GM12872 (cell line): ENCODE measurements around the gene BST2.

Experiments used
- CTCF ChIP-seq: IDR thresholded peaks from 3 replicates; pipeline ENCODE4 v1.5.1; 2011; ENCODE audit warnings: low read depth, mild to moderate bottlenecking, low read length, moderate library complexity; ENCODE audit not compliant: insufficient read depth

Gene BST2

GRCh38 chr19:17357724-17358123 is 47.7 kb downstream of the BST2 start:
- no peak for TF ChIP-seq CTCF

GRCh38 chr19:17357078-17357666 is 48.3 kb downstream of the BST2 start:
- no peak for TF ChIP-seq CTCF

- TF ChIP-seq CTCF, result no peak
Observed at GRCh38 chr19:17353386-17353785, 52.0 kb downstream of the BST2 start.
